AML-193 (cell line): Measurements from ENCODE around the gene BAZ2B.

Experiments used
- DNase-seq, 2 experiments: peaks; one replicate each; lab custom pipeline; 2025; lab: John Stamatoyannopoulos, UW

The BAZ2B gene

DNA sequence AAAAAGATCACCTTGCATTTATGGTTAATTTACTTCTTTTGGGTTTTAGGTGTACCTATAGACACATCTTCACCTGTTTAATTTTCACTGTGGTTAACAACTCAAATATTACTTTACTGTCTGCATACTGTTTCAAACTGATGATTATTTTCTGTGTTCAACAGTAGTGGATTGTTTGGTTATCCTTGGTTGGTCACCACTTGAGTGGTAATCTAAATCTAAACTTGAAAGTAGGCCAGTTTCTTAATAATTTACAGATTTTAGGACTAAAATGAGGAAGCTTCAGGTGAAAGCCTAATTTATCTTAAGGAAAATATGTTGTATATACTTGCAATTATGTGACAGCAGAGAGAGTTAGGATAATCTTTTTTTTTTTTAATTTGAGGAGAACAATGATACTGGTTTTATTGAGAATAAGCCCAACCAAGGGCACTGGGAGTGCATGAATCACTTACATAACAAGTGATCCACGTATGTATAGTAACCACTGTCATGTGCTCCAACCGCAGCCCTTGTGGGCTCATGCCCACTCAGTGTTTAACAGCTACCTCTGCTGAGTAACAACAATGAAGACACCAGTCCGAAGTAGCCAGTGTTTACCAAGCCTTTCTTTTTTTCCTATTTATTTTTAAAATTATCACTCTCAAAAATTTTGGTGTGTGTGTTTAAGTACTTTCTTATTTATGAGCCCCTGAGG is 298.8 kb downstream of the BAZ2B start:
- no peak for DNase-seq

DNA sequence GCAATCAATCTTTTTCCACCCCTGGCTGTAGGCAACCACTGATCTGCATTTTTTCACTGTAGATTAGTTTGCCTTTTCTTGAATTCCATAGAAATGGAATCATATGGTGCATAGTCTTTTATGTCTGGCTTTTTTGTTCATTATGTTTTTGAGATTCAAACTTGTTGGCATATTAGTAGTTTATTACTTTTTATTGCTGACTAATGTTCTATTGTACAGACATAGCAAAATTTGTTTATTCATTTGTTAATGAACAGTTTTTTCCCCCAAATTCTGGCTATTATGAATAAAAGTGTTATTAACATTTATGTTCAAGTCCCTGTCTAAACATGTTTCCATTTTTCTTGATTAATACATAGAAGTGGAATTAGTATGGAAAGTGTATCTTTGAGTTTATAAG is 308.4 kb downstream of the BAZ2B start:
- no peak for DNase-seq

DNA sequence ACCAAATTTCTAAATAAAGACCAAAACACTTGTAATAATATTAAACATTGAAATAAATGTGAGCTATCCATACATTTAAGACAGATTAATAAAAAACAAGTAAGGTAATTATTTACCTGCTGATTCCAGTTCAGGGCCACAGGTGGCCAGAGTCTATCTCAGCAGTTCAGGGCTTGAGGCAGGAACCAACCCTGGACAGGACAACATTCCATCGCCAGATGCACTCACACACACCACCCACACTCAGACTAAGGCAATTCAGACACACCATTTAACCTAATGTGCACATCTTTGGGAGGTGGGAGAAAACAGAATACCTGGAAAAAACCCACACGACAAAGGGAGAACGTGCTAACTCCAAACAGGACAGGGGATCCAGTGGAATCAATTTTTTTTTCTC is 315.8 kb downstream of the BAZ2B start:
- DNase-seq, result no peak

DNA sequence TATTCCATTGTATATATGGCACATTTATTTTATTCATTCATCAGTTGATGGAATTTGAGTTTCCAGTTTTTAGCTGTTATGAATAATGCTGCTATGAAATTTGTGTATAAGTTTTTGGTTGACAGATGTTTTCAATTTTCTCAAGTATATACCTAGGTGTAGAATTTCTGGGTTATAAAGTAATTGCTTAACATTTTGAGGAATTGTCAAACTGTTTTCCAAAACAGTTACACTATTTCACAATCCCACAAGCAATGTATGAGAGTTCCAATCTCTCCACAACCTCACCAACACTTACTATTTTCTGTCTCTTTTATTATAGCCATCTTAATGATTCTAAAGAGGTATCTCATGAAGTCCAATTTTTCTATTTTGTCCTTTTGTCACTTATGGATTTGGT is 317.4 kb downstream of the BAZ2B start:
- no peak for DNase-seq

DNA sequence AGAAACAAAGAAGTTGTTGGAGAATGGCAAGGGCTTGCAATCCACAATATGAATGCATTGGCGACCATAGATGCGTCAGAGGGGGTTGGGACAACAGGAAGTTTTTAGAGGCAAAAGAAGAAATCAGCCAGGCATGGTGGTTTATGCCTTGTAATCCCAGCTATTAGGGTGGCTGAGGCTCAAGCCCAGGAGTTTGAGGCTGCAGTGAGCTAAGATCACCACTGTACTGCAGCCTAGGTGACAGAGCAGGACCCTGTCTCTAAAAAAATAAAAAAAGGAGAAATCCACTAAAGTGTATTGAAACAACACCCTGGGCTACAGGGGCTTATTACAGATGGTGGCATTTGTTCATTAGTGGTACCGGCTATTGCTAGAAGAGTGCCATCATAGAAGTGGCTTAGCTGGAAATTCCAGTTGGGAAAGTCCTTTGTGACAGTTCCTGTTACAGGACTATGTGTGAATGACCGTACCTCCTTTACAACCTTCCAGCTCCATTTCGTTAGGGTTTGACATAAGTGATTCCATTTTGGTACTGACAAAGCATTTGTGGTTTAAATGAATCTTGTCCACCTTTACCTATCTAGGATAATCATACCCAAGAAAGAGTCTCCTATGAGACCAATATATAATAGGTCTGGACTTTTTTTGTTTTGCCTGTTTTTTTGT is 319.2 kb downstream of the BAZ2B start:
- DNase-seq, result no peak

DNA sequence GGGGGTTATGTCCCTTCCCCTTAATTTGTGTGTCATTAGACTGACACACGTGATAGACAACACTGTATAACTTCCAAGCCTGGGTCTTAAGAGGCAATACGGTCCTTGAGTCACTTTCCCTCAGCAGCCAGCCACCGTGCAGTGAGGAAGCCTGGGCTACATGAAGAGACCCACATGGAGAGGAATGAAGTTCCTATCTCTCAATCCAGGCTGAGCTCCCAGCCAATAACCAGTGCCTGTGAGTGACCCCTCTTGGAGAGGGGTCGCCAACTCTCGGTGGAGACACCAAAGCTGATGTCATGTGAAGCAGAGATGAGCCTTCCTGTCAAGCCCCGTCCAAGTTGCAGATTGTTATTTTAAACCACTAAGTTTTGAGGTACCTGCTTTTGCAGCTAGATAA is 324.2 kb downstream of the BAZ2B start:
- DNase-seq, result no peak

DNA sequence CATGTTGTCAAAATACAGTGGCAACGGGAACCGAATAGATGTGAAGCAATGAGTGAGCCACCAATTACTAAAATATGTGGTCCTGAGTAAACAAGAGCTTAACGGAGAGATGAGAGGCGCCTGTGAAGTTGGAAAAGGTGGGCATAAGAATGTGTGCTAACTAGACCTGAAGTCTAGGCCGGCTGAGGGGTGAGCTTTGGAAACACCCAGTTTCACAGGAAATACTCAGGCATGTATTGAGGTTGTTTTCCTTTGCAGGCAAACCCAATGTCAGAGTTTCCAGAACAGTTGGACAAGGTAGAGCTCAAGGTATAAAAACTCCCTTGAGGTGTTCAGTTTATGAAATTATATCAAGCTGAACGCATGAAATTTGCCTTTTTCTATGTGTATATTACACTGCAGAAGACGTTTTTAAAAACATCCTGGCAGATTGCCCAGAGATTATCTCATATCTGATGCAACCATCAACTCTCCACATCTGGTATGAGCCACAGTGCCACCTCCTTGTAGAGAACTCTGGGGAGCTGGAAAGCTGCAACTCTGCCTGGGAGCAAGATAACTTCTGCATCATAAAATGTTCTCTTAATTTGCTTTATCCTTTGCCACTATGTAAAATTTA is 325.9 kb downstream of the BAZ2B start:
- peak; percentile 73 to 83 for DNase-seq

DNA sequence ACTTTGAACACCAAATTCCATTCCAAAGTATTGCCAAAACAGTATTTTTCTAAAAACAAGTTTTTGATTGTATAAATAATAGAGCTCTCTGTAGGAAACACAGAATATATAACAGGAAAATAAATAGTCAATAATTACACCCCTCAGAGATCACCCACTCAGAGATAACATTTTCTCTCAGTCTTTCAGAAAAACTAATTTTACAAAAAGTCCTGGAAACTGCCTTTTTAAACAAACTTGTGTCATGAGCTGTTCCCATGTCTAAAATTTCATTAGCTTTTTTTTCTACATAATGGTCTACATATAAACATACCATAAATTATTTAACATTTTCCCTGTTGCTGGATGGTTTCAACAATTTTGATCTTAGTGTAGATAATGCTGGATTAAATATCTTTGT is 328.6 kb downstream of the BAZ2B start:
- DNase-seq, result no peak

DNA sequence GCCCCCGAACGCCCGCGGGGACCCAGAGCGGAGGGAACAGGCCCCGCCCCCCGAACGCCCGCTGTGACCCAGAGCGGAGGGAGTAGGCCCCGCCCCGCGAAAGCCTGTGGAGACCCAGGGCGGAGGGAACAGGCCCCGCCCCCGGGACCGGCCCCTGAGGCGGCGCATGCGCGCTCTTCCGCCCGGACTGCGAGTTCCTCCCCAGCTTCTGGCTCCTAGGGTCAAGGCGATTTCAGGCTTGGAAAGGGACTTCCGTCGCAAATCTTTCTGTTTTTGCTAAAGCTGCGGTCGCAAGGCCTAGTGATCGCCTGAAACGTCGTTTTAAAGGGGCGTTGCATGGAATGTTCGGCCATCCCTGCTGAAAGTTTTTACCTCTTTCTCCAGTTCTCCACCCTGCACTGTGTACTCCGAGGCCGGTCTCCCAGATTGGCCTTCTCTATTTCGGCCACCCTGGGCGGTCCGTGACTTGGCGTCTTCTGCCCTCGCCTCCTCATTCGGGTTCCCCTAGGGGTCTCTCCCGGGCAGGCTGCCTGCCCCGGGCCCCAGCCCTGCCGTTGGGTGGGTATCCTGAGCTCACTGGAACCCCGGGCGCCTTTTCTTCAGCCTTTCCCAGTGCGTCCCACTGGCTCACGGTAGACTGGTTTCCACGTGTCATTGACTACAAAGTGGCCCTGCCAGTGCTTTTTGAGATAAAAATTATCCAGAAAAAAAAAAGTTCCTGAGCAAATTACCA is 329.5 kb downstream of the BAZ2B start:
- peak; percentile 92 to 94 for DNase-seq

DNA sequence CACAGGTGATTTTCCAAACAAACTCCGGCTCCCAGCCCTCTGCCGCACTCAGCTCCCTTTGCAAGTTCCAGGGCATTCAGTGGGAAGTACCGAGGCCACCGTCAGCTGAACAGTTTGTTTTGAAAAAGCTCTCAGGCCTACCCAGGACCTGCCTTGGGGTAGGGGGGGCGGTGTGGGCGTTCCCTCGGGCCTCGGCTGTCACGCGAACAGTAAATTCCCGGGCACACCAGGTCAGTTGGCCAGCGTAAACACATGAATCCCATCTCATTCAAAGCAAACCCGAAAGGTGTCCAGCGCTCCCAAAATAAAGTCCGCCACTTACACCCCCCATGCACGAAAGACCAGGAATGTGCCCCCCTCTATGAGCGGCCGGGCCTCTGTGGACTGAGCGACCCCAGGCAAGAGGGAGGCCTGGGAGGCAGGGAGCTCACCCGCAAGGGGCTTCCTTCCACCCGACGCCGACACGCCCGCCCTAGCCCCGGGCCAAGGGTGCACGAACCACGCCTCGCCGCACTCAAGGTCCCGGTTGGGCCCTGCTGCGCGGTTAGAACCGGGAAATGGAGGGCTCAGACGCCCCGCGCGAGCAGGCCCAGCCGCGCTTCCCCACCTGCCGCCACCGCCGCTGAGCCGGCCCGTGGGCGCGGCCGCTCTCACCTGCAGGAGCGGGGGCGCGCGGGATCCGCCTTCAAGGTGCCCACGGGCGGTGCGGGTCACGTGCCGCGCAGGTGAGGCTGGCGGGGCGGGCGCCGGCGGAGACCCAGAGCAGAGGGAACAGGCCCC is 330.2 kb downstream of the BAZ2B start, which contains the start of gene WDSUB1:
TSS of gene WDSUB1 (minus strand) at position 775 of the 780 bp plus-strand sequence. CDS start 3,634 bp downstream, outside the sequence.
- DNase-seq, result peak in 1 of 2 experiments; percentile 15

DNA sequence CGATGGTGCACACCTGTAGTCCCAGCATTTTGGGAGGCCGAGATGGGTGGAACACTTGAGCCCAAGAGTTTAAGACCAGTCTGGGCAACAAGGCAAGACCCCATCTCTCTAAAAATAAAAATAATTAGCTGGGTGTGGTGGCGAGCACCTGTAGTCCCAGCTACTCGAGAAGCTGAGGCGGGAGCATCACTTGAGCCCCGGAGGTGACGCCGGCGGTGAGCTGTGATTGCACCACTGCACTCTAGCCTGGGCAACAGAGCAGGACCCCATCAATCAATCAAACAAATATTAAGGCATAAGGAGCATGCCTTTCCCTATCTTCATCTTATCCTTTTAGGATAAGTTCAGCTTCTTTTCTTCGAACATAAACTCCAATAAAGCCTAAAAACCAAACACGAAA is 330.9 kb downstream of the BAZ2B start:
- no peak for DNase-seq

DNA sequence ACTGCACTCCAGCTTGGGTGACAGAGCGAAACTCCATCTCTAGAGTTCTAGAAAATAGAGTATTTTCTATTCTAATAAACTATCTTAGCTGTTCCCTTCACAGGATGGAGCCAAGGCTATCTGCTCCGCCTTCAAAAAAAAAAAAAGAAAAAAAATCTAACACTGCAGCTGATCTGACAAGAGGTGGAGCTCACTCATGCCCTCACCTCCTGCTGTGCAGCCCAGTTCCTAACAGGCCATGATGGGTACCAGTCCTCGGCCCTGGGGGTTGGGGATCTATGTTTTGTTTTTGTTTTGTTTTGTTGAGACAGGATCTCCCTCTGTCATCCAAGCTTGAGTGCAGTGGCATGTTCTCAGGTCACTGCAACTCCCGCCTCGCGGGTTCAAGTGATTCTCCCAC is 332.8 kb downstream of the BAZ2B start:
- DNase-seq, result no peak

DNA sequence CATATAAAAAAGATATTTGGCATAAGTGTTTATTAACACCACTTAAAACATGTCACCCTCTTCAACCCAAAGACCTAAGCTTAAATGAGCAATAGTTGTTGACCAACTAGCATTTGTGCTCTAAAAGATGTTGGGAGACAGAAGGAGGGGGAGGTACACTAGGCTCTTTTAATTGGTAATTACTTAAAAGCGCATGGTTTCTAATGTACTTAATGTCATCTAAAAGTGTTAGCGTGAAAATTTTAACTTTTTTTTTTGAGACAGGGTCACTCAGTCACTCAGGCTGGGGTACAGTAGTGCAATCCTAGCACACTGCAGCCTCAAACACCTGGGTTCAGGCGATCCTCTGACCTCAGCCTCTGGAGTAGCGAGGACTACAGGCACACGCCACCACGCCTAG is 335.3 kb downstream of the BAZ2B start:
- DNase-seq, result no peak

DNA sequence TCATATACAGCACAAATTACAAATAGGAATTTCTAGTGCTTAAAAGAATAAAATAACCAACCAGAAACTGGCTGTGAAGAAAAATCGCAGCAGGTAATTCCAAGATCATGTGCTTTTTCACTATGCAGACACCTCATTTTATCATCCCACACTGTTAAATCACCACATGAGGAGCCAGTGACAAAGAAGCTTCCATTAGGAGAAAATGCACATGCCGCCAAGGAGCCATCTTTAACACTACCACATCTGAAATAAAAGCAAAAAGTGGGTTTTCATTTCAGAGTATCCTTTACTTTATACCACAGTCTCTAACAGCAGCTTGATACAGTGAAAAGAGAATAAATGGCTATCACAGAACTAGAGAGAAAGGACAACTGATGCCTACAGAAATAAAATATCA is 336.6 kb downstream of the BAZ2B start:
- DNase-seq, result no peak

DNA sequence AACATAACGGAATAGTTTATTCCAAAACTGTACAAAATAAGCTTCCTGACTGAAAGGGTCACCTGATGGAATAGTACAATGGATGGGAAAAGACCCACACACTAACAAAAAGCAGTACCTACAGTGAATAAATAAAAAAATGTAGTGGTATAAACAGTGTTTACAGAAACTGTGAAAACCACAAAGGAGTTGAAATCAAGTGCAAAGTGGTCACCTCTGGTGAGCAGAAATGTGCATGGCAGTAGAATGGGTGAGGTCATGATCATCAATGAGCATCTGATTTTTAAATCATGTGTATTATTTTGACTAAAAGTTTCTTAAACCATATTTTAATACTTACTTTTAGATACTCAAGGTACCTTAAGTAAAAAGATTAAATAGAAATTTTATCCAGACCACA is 341.2 kb downstream of the BAZ2B start:
- DNase-seq, result no peak

DNA sequence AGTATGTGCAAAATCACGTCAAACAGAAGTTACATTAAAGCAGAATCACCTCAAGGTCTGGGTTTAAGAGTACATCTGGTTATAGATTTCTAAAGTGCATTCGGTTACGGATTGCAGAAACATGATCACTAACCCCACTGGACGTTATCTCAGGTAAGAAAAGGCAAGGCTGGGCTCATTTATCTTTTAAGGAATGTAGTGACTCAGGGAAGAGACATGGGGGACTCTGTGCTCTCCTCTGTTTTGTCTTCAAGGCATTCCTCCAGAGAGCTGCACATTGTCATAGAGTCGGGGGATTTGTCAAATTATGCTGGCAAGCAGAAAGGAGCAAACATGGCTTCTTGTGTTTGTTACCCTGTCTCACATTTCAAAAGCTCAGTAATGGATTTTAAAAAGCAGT is 344.2 kb downstream of the BAZ2B start:
- DNase-seq, result no peak

DNA sequence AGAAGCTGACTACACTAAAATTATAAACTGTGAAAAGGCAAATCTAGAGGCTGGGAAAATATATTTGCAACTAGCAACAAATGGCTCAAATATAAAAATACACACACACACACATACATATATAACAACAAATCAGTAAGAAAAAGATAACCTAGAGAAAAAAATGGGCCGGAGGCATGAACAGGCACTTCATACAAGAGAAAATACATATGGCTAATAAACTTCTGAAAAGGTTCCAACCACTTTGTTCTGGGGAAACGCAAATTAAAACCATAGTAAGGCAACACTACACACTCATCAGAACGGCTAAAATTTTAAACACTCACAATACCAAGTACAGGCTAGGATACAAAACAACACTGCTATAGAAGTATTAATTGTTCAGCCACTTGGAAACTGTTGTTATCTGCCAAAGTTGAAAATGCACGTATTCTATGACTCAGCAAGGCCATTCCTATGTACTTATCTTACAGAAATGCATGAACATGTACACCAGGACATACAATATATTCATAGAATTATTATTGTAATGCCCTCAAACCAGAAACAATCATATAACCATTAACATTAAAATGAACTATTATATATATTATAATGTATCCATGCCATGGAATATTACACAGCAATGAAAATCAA is 345.5 kb downstream of the BAZ2B start:
- DNase-seq, result no peak
